Hindlimb muscle (tissue), 1 donor: ENCODE measurements around the gene VPS26B. TPM values are rescaled to one million over a fixed set of nuclear protein-coding genes. Genes with fewer than 3 reads are reported as not detected.
"Not testable (repeated sequence)": the region's sequence is repeated elsewhere in the genome, so short reads cannot be mapped to it uniquely, and the experiment has no call there.

ENCODE experiments used
- DNase-seq: peaks from one replicate; pipeline ENCODE4 v3.0.0-alpha.2; 2013
- polyA plus RNA-seq: library from polyadenylated mRNA; unstranded; fragments of 120-200 nt; gene quantifications from one replicate; pipeline ENCODE4 v1.2.1, GENCODE V29; 2013; ENCODE audit not compliant: insufficient read length

The VPS26B gene
- polyA plus RNA-seq, 1 donor, result 29.0 TPM

- no peak for DNase-seq
Measured at GRCh38 chr11:134233729-134234179, 9.3 kb downstream of the VPS26B start.

GRCh38 chr11:134235399-134235798 is 10.9 kb downstream of the VPS26B start:
- DNase-seq, result no peak

- no peak for DNase-seq
Measured at GRCh38 chr11:134236834-134237556, 12.5 kb downstream of the VPS26B start.

GRCh38 chr11:134237557-134237922 is 13.1 kb downstream of the VPS26B start:
- DNase-seq, result no peak

- DNase-seq, result no peak
Measured at GRCh38 chr11:134238956-134239355, 14.5 kb downstream of the VPS26B start.

- DNase-seq, result no peak
Measured at GRCh38 chr11:134240592-134240991, 16.1 kb downstream of the VPS26B start.

- DNase-seq, result no peak
Measured at GRCh38 chr11:134242376-134242775, 17.9 kb downstream of the VPS26B start.

- no peak for DNase-seq
Measured at GRCh38 chr11:134243913-134244312, 19.4 kb downstream of the VPS26B start.

GRCh38 chr11:134244593-134244992 is 20.1 kb downstream of the VPS26B start:
- no peak for DNase-seq

- DNase-seq, result no peak
Measured at GRCh38 chr11:134245434-134245833, 21.0 kb downstream of the VPS26B start.

- no peak for DNase-seq
Measured at GRCh38 chr11:134246100-134246499, 21.6 kb downstream of the VPS26B start.

- DNase-seq, result no peak
Measured at GRCh38 chr11:134246678-134247077, 22.2 kb downstream of the VPS26B start.

GRCh38 chr11:134248910-134249480 is 24.5 kb downstream of the VPS26B start:
- DNase-seq, result no peak

- no peak for DNase-seq
Measured at GRCh38 chr11:134250246-134250645, 25.8 kb downstream of the VPS26B start.

GRCh38 chr11:134250675-134251074 is 26.2 kb downstream of the VPS26B start:
- DNase-seq, result no peak

- no peak for DNase-seq
Measured at GRCh38 chr11:134252346-134253187, 28.1 kb downstream of the VPS26B start.

- peak; percentile 97 for DNase-seq
Measured at GRCh38 chr11:134253188-134253993, 28.9 kb downstream of the VPS26B start, which contains the start of the genes ACAD8 and THYN1. ACAD8 (plus strand) TSS chr11:134253568; CDS start chr11:134253601, 33 bp downstream. THYN1 (minus strand) TSS chr11:134253352; CDS start chr11:134252882, 470 bp downstream.

- DNase-seq, result no peak
Measured at GRCh38 chr11:134254433-134255183, 30.1 kb downstream of the VPS26B start.

- DNase-seq, result not testable (repeated sequence)
Measured at GRCh38 chr11:134255184-134255561, 30.7 kb downstream of the VPS26B start.

GRCh38 chr11:134257101-134257500 is 32.6 kb downstream of the VPS26B start:
- DNase-seq, result no peak

GRCh38 chr11:134258577-134258976 is 34.1 kb downstream of the VPS26B start:
- DNase-seq, result no peak

- DNase-seq, result no peak
Measured at GRCh38 chr11:134260503-134260902, 36.0 kb downstream of the VPS26B start.
